GM20000 (cell line): ENCODE measurements around the gene COX15.

ENCODE experiments used
- DNase-seq: peaks from one replicate; pipeline ENCODE4 v3.0.0; 2012; ENCODE audit warnings: low spot score
- TF ChIP-seq, protein P1 (sequence below): IDR thresholded peaks from 2 replicates; pipeline ENCODE4 v1.5.1; 2012; ENCODE audit warnings: mild to moderate bottlenecking, control low read depth; ENCODE audit errors: extremely low read depth, missing control alignments

The COX15 gene

GRCh38 chr10:99711129-99711719 is 20.7 kb downstream of the COX15 start:
- peak; percentile 38 for DNase-seq
- TF ChIP-seq, protein P1, sequence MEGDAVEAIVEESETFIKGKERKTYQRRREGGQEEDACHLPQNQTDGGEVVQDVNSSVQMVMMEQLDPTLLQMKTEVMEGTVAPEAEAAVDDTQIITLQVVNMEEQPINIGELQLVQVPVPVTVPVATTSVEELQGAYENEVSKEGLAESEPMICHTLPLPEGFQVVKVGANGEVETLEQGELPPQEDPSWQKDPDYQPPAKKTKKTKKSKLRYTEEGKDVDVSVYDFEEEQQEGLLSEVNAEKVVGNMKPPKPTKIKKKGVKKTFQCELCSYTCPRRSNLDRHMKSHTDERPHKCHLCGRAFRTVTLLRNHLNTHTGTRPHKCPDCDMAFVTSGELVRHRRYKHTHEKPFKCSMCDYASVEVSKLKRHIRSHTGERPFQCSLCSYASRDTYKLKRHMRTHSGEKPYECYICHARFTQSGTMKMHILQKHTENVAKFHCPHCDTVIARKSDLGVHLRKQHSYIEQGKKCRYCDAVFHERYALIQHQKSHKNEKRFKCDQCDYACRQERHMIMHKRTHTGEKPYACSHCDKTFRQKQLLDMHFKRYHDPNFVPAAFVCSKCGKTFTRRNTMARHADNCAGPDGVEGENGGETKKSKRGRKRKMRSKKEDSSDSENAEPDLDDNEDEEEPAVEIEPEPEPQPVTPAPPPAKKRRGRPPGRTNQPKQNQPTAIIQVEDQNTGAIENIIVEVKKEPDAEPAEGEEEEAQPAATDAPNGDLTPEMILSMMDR: peak; percentile 42

DNA sequence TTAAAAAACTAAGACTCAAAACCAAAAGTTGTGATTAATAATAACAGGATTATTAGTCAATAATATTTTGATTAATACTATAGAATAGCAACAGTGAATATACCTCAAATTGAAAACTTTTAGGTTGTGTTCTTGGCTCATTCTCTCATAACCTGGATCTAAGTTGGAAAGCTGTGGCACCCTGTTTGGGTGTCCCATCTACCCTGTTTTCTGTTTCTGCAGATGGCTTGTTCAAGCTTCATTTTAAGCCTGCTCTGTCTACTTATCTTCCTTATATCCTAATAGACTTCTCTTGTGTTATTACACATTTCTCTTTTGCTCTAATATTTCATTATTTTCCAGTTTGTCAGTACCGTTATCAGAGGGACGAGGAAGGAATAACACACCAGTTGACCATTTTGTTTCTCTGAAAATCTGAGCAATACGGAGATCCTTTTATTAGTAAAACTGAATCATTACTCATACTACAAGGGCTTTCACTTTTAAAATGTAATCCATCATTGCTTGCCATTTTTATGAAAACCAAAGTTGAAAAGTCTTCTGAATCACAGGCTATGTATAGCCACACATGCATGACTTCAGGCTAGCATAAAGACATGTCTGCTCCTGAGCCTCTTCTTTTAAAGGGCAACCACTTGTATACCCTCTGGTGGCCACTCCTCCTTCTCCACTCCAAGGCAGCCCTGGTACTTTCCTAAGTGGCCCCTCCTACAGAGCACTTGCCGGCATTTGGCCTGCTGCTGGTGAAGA is 22.3 kb downstream of the COX15 start:
- TF ChIP-seq, protein P1: no peak
- DNase-seq: peak; percentile 30

DNA sequence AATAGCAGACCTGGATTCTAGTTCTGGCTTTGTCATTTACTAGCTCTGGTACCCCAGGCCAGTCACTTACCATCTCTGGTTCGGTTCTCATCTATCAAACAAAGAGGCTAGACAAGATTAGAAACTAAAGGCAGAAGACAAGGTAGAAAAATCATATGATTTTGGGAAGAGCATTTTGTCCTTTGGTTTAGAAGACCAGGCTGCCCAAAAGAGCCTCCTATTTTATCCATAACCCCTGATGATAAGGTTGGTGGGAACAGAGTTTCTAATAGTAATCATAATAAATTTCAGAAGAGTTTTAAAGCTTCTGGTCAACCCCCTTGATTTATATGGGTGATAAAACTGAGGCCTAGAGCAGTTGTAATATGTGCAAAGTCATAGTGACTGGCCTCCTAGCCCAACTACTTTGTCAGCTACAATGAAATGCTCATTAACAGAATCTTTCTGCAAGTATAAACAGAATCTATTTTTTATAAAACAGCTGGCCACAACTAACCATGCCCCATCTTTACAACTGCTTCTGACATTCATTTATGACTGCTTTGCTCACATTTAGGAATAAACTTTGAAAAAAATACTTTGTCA is 23.4 kb downstream of the COX15 start:
- no peak for DNase-seq
- TF ChIP-seq, protein P1: no peak

DNA sequence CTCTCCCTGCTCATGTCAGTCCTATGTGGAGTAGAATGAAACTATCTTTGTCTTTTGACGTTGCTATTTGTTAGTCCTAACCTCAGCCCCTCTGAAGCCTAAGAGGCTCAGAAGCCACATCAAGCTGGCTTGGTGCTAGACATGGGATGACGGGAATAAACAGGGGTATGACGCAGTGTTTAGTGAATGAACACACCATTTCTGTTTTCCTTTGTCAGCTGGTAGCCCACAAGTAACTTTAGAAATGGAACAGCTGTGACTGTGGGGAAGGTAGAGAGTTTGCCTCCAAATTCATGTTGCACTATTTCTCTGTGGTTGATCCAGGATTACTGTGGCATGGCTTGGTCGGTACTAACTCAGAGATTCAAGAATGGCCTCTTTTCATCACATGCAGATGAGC is 31.3 kb downstream of the COX15 start:
- no peak for DNase-seq
- TF ChIP-seq, protein P1: no peak

- DNase-seq: no peak
- TF ChIP-seq, protein P1: no peak
Measured at GRCh38 chr10:99698504-99699080, 33.3 kb downstream of the COX15 start.

DNA sequence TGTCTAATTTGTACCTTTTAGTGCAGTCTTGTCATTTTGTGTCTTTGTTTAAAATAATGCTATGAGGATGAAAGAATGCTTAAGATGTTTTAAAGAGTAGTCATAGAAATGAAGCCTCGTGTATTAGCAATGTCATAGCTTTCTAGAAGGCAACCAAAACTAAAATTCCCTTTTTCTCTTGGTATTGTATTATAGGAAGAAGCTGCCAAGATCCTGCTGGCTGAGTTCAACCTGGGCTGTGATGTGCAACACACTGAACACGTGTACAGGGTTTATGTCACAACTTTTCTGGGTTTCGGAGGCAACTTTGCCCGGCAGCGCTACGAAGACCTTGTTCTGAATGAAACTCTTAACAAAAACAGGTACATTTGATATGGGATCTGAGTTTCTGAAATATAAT is 36.2 kb downstream of the COX15 start:
- DNase-seq: no peak
- TF ChIP-seq, protein P1: no peak
